GM04503 (cell line): ENCODE results near the gene WFS1.

Source experiments
- DNase-seq: peaks from one replicate; pipeline ENCODE4 v3.0.0-alpha.2; 2012; ENCODE audit warnings: low read depth

WFS1 gene

DNA sequence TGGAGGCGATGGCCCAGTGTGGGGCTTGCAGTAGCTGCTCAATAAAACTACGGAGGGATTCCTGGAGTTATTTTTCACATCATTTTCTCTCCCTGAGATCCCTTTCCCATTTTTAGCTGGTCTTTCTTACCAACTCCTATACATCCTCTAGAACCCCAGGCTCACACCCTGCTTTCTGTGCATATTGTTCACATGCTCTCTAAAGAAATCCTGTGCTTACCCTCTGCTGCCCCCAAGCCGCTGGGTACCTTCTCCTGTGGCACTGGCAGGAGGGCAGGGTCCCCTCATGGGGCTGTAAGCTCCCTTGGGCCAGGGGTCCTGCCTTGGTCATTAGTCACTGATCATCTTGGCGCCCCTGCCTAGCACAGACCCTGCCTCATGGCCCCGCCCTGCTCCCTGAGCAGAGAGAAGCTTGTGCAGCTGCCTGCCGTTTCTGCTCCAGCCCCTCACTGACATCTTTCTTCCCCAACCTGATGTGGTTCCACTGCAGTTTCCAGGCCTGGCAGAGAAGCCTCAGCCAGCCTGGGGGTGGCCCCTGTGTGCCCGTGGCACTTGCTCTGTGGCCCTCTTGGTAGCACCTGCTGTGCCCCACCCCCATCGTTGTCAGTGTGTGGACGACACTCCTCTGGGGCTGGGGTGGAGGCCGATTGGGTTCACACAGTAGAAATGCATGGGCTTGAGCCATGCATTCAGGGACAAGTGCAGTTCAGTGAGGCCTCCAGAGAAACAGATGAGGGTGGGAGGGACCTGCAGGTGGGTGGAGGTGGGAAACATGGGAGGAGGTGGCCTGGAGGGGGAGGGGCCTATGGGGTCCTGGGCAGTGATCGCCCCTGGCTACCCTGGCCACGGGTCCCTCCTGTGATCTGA is 69.5 kb downstream of the WFS1 start:
- DNase-seq = no peak

- no peak for DNase-seq
These were observed 70.3 kb downstream of the WFS1 start for GRCh38 chr4:6339818-6340445.

DNA sequence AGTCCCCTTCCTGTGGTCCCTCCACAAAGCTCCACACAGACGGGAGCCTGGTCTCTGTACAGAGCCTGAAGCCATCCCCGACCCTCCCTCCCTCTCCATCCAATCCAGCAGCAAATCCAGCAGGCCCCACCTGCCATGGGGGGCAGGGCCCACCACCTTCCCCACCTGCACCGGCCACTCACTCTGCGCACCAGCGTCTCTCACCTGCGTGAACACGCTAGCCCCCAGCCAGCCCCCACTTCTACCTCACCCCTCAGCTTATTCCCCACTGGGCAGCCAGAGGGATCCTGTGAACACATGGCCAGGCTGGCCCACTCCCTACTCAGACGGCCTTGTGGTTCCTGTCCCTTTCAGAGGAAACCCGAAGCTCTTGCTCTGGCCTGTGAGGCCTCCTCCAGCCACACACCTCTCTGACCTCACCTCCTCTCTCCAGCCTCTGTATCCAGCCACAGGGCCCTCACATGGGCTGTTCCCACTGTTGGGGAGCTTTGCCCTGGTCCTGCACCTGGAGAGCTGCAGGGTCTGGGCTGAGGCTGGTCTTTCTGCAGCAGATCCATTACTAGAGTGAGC is 70.9 kb downstream of the WFS1 start:
- no peak for DNase-seq

DNA sequence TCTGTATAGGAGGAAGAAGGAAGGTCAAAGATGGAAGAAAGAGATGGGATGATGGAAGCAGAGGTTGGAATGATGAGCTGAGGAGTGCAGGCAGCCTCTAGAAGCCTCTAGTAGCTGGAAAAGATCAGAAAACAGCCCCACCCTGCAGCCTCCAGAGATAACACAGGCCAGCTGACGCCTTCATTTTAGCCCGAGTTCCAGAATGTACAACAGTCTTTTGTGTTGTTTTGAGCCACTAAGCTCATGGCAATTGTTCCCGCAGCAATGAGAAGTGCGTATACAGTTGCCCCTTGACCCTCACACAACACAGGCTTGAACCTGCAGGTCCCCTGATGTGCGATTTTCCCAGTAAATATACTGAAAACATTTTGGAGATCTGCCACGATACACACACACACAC is 72.0 kb downstream of the WFS1 start:
- no peak for DNase-seq

DNA sequence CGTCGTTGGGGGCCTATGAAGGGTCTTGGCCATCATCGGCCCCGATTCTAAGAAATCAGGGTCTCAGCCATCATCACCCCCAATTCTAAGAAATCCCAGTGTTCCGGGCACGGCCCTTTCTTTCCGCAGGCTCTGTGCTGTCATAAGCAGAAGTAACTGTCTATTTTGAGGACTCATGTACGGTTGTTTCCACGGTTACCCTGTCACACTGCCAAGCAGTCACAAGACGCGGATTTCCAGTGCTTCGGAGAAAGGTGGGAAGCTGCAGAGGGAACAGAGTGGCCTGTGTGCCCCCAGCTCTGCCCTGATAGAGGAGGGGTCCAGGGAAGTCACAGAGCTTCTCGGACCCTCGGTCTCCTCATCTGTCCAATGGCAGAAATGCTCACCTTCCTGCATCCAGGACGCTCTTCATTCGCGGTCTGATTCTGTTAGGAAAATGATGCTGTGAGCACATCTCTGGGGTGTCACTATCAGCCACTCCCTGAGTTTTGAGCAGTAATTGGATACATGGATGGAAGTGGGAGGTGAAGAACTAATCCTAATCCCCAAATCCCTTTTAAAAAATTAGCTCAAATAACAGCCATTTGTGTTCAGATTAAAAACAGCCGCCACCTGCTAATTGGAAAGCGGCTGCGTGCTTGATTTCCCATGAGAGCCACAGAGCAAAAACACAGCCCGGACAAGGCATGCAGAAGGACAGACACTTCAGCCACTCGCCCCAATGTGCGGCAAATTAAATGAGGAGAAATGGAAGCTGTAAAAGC is 73.1 kb downstream of the WFS1 start:
- no peak for DNase-seq

GRCh38 chr4:6343939-6344408 is 74.3 kb downstream of the WFS1 start:
- peak; percentile 29 for DNase-seq

- no peak for DNase-seq
These were observed 75.6 kb downstream of the WFS1 start for GRCh38 chr4:6345096-6345830.

- DNase-seq = no peak
These were observed 76.2 kb downstream of the WFS1 start for GRCh38 chr4:6345866-6346265.

DNA sequence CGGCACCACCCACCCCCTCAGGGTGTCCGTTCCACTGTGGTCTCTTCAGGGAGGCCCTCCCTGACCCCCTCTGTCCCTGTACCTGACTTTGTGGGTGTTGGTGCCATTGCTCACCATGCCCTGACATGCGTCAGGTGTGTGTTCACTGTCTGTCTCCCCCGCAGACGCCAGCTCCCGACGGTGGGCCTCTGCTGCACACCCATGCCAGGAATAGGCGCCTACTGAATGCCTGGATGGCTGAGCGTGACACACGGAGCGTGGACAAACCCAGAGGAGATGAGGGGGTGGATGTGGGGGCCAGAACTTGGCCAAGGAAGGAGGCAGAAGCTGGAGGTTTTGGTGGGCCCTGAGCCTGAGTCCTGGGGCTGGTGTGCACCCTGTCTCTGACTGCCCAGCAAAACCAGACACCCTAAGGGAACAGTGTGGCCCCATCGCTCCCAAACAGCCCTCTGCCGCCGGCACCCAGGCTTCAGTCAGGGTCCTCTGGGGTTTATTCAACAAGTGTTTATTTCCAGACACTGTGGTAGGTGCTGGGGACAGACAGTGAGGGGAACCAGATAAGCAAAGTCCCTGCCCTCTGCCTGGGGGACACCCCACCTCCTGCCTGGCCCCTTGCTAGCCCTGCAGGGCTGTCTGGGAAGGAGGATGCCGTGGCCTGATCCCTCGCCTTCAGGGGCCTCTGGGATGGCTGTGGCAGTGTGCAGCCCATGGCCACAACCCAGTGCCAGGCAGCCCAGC is 76.9 kb downstream of the WFS1 start:
- no peak for DNase-seq

DNA sequence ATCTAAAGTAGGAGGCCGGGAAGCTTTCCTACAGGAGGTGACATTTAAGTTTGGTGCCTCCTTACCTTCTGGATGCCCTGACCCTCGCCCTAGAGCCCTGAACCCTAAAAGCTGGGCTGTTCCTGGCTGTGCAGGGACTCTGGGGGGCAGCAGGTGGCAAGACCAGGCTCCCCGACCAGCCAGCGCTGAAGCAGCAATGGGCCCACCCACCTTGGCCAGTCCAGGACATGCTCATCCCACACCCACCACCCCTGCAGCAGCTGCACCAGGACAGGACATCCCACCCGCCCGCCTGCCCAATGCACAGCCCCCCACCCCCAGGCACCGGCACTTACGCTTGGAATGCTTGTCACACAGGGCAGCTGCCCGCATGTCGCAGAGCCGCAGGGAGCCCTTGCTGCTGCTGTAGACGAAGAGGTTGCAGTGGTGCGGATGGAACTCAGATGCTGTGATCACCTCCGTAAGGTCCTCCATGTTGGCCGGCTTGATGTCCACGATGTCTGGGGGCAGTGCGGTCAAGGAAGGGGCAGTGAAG is 77.9 kb downstream of the WFS1 start:
- DNase-seq = no peak

DNA sequence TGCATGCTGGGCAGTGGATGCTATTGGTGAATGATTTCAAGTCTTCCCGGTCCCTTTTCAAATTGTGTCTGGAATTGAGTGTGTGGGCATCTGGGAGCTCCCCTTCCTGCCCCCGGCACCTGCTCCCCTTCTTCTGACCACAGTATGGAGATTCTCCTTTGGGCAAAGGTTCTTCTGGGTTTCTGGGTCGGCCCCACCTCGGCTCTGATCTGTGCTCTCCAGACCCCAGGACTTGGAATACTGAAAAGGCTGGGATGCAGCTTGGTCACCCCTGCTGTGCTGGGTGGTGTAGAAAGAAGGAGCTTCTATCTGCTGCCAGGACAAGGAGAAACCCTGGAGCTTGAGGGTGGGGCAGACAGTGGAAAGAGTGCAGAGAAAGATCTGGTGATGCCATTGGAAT is 78.8 kb downstream of the WFS1 start:
- no peak for DNase-seq

DNA sequence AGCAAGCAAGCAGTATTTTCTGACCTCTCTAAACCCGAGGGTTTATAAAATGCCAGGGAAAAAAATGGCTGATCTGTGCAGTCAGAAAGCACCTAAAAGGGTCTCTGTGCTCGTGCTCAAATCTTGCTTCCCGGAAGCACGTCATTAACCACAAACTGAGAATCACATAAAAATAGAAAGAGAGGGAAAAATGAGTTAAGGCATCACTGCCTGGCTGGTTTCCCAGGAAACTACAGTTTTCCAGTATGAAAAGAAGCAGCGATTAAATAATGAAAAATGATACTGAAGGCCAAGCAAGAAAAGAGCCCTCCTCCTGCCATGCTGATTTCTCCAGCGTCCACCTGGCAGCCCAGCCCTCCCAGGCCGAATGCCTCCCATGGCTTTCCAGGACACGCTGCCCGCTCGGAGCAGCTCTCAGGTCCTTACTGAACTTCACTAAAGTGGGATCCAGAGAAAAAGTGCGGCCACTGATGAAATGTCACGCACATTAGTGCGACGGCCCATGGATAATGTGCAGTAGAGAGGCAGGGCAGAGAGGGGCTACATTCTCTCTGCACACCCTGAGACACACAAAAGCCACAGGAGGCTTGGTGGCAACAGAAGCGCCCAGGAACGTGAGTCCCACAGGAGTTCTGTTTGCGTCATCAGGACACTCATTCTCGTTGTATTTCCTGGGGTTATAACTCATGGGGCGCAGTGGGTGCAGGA is 80.4 kb downstream of the WFS1 start:
- DNase-seq = no peak

DNA sequence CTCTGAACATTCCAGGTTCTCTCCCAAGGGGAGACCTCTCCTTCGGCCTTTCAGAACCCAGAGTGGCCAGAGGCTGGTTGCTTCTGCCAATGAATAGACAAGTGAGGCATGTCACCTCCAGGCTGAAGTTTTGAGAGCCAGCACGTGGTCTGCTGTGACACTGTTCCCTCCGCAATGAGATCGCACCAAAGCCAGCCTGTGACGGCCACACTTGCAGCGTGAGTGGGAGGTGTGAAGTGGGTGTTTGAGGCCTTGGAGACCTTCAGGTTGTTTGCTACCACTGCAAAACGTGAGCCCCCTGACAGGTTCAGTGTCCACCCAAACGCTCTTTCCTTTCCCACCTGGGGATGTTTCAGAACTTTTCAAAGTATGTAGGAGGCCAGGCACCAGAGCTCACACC is 81.0 kb downstream of the WFS1 start:
- DNase-seq = no peak

DNA sequence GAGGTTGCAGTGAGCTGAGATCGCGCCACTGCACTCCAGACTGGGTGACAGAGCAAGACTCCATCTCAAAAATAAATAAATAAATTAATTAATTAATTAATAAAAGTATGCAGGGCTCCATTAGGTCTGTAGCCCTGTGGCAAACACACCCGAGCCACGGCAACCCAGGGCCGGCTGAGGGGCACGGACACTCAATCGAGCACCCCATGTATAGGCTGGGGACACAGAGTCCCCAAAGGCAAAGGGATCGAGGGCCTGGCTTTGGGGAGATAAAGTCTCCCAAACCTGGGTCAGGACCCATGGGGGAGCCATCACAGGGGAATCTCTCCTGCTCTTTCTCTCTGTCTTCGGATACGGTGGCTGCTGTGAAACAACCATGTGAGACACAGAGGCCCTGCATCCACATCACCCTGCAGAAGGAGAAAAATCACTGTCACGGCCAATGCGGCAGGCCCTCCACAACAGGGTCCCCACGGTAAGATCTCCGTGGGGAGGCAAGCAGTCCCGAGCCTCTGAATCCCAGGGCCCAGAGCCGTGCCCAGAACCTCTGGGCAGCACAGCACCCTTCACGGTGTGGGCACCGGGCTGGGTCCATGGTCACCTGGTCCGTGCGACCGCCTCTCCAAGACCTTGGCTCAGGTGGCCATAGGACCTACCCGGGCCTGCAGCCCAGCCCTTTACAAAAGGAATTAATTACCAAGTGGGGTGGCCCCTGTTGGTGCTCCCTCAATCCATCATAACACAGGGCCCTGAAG is 81.8 kb downstream of the WFS1 start:
- no peak for DNase-seq

GRCh38 chr4:6352031-6352692 is 82.5 kb downstream of the WFS1 start:
- no peak for DNase-seq
